Measurements from ENCODE around the gene SLC25A43.

GRCh38 chrX:119466970-119467369 lies 67.8 kb downstream of the SLC25A43 start:
- TF ChIP-seq RCOR1 (IDR thresholded peaks at IDR 0.05; ENCODE audit: low read length) (no peak), USF1 (IDR thresholded peaks at IDR 0.05; ENCODE audit: borderline replicate concordance, low read depth) (no peak), YY1 (IDR thresholded peaks at IDR 0.05; ENCODE audit: low read depth) (no peak), CTCF (IDR thresholded peaks at IDR 0.05) (no peak), RFX5 (IDR thresholded peaks at IDR 0.05; ENCODE audit: low read length) (no peak), NRF1 (IDR thresholded peaks at IDR 0.05; ENCODE audit: low read depth, low read length) (no peak), IRF3 (IDR thresholded peaks at IDR 0.05; ENCODE audit: low read depth, low read length) (no peak), EZH2phosphoT487 (IDR thresholded peaks at IDR 0.05; ENCODE audit: borderline replicate concordance, low read depth) (no peak), GABPA (IDR thresholded peaks at IDR 0.05; ENCODE audit: low read depth) (no peak), NFIC (IDR thresholded peaks at IDR 0.05; ENCODE audit: borderline replicate concordance) (no peak), ZBTB33 (IDR thresholded peaks at IDR 0.05; ENCODE audit: borderline replicate concordance, low read depth) (no peak), SMC3 (IDR thresholded peaks at IDR 0.05; ENCODE audit: low read depth, low read length) (no peak), REST (IDR thresholded peaks at IDR 0.05; ENCODE audit: low read depth, low read length) (no peak), JUND (IDR thresholded peaks at IDR 0.05) (no peak)
